ENCODE results near the gene AZIN2.
"Not testable (repeated sequence)": the region's sequence is repeated elsewhere in the genome, so short reads cannot be mapped to it uniquely, and the experiment has no call there.

The AZIN2 gene

GRCh38 chr1:33060579-33061083 lies 20.3 kb upstream of the AZIN2 start:
- TF ChIP-seq EZH2phosphoT487 (IDR thresholded peaks at IDR 0.05; ENCODE audit: low read depth): no peak
- TF ChIP-seq, protein P1, sequence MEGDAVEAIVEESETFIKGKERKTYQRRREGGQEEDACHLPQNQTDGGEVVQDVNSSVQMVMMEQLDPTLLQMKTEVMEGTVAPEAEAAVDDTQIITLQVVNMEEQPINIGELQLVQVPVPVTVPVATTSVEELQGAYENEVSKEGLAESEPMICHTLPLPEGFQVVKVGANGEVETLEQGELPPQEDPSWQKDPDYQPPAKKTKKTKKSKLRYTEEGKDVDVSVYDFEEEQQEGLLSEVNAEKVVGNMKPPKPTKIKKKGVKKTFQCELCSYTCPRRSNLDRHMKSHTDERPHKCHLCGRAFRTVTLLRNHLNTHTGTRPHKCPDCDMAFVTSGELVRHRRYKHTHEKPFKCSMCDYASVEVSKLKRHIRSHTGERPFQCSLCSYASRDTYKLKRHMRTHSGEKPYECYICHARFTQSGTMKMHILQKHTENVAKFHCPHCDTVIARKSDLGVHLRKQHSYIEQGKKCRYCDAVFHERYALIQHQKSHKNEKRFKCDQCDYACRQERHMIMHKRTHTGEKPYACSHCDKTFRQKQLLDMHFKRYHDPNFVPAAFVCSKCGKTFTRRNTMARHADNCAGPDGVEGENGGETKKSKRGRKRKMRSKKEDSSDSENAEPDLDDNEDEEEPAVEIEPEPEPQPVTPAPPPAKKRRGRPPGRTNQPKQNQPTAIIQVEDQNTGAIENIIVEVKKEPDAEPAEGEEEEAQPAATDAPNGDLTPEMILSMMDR (IDR thresholded peaks at IDR 0.05; ENCODE audit: low read depth, low read length): no peak
- no peak overlapping the region for H2AFZ ChIP-seq (ENCODE audit: low read depth, low read length)
- H3K27ac ChIP-seq (ENCODE audit: low read length): no peak overlapping the region

DNA sequence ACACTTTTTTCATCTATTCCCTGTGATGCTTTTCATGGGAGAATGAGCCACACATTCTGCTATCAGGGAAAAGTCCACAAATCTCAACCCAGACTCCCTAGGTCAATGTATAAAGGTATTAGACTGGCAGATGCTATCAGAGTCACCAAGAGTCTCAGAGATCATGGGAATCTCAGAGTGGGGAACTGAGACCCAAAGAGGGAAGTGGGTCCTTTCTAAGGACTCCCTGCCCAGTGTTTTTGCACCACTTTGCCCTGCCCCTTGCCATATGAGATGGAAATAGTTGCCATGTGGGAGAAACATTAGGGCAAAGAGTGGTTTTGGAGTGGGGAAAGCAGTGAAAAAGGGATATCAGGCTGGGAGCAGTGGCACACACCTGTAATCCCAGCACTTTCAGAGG lies 19.1 kb upstream of the AZIN2 start:
- Histone ChIP-seq H3K9me3 (ENCODE audit: insufficient read depth, low read length) (no peaks in the 10 kb centered on the region), H3K79me2 (ENCODE audit: low read length) (no peaks in the 10 kb centered on the region), H3K4me2 (ENCODE audit: low read length) (no peak overlapping the region; the same call in 1 of the 2 replicates), H3K9ac (ENCODE audit: low read length) (no peak overlapping the region), H2AFZ (ENCODE audit: low read depth, low read length) (no peak overlapping the region), H3K4me1 (ENCODE audit: low read length) (peaks cover 23% of the 10 kb centered on the region), H3K36me3 (replicated peaks; ENCODE audit: low read depth, low read length) (no peaks in the 10 kb centered on the region), H4K20me1 (ENCODE audit: insufficient read depth, low read length) (no peaks in the 10 kb centered on the region), H3K27ac (ENCODE audit: low read length) (no peak overlapping the region; the same call in 1 of the 2 replicates), H3K27me3 (ENCODE audit: low read depth, low read length) (no peaks in the 10 kb centered on the region), H3K4me3 (ENCODE audit: low read length) (no peak overlapping the region)
- TF ChIP-seq, protein P1 (IDR thresholded peaks at IDR 0.05; ENCODE audit: low read depth, low read length): no peak
- TF ChIP-seq EZH2phosphoT487 (IDR thresholded peaks at IDR 0.05; ENCODE audit: low read depth): no peak

More at GRCh38 chr1:33060579-33061083, 20.3 kb upstream of the AZIN2 start:
- no peaks in the 10 kb centered on the region for H4K20me1 ChIP-seq (ENCODE audit: insufficient read depth, low read length)
- H3K9ac ChIP-seq (ENCODE audit: low read length): no peak overlapping the region
- H3K79me2 ChIP-seq (ENCODE audit: low read length): no peaks in the 10 kb centered on the region
- no peaks in the 10 kb centered on the region for H3K36me3 ChIP-seq (replicated peaks; ENCODE audit: low read depth, low read length)
- H3K27me3 ChIP-seq (ENCODE audit: low read depth, low read length): no peaks in the 10 kb centered on the region
- no peak overlapping the region for H3K4me2 ChIP-seq (ENCODE audit: low read length)
- H3K4me1 ChIP-seq (ENCODE audit: low read length): peaks cover 23% of the 10 kb centered on the region
- no peak overlapping the region for H3K4me3 ChIP-seq (ENCODE audit: low read length)
- H3K9me3 ChIP-seq (ENCODE audit: insufficient read depth, low read length): no peaks in the 10 kb centered on the region

- not testable (repeated sequence) for H3K27me3 ChIP-seq (ENCODE audit: low read depth, low read length); H3K4me3 ChIP-seq (ENCODE audit: low read length); H3K27ac ChIP-seq (ENCODE audit: low read length); H3K79me2 ChIP-seq (ENCODE audit: low read length); H2AFZ ChIP-seq (ENCODE audit: low read depth, low read length); H3K9ac ChIP-seq (ENCODE audit: low read length); H3K36me3 ChIP-seq (replicated peaks; ENCODE audit: low read depth, low read length); H3K9me3 ChIP-seq (ENCODE audit: insufficient read depth, low read length); H4K20me1 ChIP-seq (ENCODE audit: insufficient read depth, low read length); H3K4me2 ChIP-seq (ENCODE audit: low read length)
- peaks cover 11% of the 10 kb centered on the region; the same call in 1 of the 2 replicates for H3K4me1 ChIP-seq (ENCODE audit: low read length)
Observed at GRCh38 chr1:33064284-33064683, 16.7 kb upstream of the AZIN2 start.

DNA sequence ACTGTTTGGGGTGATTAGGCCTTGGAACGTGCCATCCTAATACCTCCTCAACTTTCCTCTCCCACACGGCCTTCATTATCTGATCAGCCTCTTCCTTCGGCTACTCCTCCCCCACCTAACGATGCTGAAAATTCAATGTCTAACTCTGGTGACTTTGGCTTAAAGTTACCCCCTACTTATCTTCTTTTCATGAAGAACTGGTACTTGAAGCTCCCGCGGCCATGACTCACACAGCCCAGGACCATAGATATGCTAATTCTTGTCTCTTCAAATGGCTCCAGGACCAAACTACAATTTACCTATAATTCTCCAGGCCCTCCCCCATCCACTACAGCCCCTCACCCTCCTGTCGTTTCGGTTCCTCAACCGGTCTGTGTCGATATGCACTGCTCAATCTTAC lies 15.7 kb upstream of the AZIN2 start:
- no peak overlapping the region for H3K4me2 ChIP-seq (ENCODE audit: low read length)
- no peaks in the 10 kb centered on the region for H3K36me3 ChIP-seq (replicated peaks; ENCODE audit: low read depth, low read length)
- H4K20me1 ChIP-seq (ENCODE audit: insufficient read depth, low read length): no peaks in the 10 kb centered on the region
- no peak overlapping the region for H3K9ac ChIP-seq (ENCODE audit: low read length)
- H3K9me3 ChIP-seq (ENCODE audit: insufficient read depth, low read length): no peaks in the 10 kb centered on the region
- no peak for TF ChIP-seq EZH2phosphoT487 (IDR thresholded peaks at IDR 0.05; ENCODE audit: low read depth)
- TF ChIP-seq, protein P1 (IDR thresholded peaks at IDR 0.05; ENCODE audit: low read depth, low read length): no peak
- no peaks in the 10 kb centered on the region for H3K79me2 ChIP-seq (ENCODE audit: low read length)
- H3K27me3 ChIP-seq (ENCODE audit: low read depth, low read length): no peaks in the 10 kb centered on the region
- no peak overlapping the region for H3K27ac ChIP-seq (ENCODE audit: low read length)
- H2AFZ ChIP-seq (ENCODE audit: low read depth, low read length): no peak overlapping the region
- peaks cover 11% of the 10 kb centered on the region; the same call in 1 of the 2 replicates for H3K4me1 ChIP-seq (ENCODE audit: low read length)
- no peak overlapping the region for H3K4me3 ChIP-seq (ENCODE audit: low read length)

DNA sequence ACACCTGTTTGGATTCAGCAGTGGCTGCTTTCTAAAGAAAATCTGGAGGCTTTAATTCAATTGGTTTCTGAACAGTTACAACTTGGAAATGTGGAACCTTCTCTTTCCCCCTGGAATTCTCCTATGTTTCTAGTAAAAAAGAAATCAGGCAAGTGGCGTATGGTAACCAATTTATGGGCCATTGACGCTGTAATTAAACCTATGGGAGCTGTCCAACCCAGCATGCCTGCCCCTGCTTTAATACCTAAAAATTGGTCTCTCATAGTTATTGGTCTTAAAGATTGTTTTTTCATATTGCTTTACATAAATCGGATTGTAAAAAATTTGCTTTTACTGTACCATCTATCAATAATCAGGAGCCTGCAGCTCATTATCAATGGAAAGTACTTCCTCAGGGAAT lies 14.5 kb upstream of the AZIN2 start:
- not testable (repeated sequence) for H3K9me3 ChIP-seq (ENCODE audit: insufficient read depth, low read length); H4K20me1 ChIP-seq (ENCODE audit: insufficient read depth, low read length); H3K27ac ChIP-seq (ENCODE audit: low read length); H3K4me3 ChIP-seq (ENCODE audit: low read length); H2AFZ ChIP-seq (ENCODE audit: low read depth, low read length); H3K4me1 ChIP-seq (ENCODE audit: low read length); H3K79me2 ChIP-seq (ENCODE audit: low read length); H3K9ac ChIP-seq (ENCODE audit: low read length); H3K36me3 ChIP-seq (replicated peaks; ENCODE audit: low read depth, low read length); H3K4me2 ChIP-seq (ENCODE audit: low read length); H3K27me3 ChIP-seq (ENCODE audit: low read depth, low read length)

DNA sequence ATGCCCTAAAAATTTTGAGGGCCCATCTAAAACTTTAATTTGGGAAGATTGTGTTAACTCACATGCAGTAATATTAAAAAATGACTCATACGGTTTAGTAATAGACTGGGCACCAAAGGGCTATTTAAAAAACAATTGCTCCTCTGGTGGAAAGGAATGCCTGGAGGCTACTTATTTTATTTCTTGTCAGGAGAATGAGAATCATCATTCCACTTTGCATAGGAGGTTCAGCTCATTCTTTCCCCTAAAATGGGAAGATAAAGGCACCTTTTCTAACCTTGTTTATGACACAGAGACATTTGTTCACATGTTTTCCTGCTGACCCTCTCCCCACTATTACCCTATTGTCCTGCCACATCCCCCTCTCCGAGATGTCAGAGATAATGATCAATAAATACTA lies 12.8 kb upstream of the AZIN2 start:
- H3K4me2 ChIP-seq (ENCODE audit: low read length); H3K4me1 ChIP-seq (ENCODE audit: low read length); H3K9me3 ChIP-seq (ENCODE audit: insufficient read depth, low read length); H3K27ac ChIP-seq (ENCODE audit: low read length); H3K79me2 ChIP-seq (ENCODE audit: low read length); H3K27me3 ChIP-seq (ENCODE audit: low read depth, low read length); H3K36me3 ChIP-seq (replicated peaks; ENCODE audit: low read depth, low read length); H3K4me3 ChIP-seq (ENCODE audit: low read length); H4K20me1 ChIP-seq (ENCODE audit: insufficient read depth, low read length); H2AFZ ChIP-seq (ENCODE audit: low read depth, low read length); H3K9ac ChIP-seq (ENCODE audit: low read length): not testable (repeated sequence)
